ENCODE results near the gene ZNFX1. TPM values are rescaled to one million over a fixed set of nuclear protein-coding genes. Genes with fewer than 3 reads are reported as not detected.
"Not testable (repeated sequence)": the region's sequence is repeated elsewhere in the genome, so short reads cannot be mapped to it uniquely, and the experiment has no call there.

Gene ZNFX1
- total RNA-seq, 1 donor from 2014 or later = 40.7 TPM

GRCh38 chr20:49225896-49226295 lies 52.0 kb downstream of the ZNFX1 start:
- ATAC-seq (no peak), DNase-seq (ENCODE audit: low spot score) (no peak)
- intact Hi-C loops (cut with DNase I) = no loop called here

GRCh38 chr20:49219924-49220831 lies 57.7 kb downstream of the ZNFX1 start:
- intact Hi-C loops (cut with DNase I) = no loop called here
- ATAC-seq = no peak
- DNase-seq (ENCODE audit: low spot score) = no peak

GRCh38 chr20:49219091-49219923 lies 58.5 kb downstream of the ZNFX1 start, which contains the start of gene DDX27:
Gene DDX27, plus strand, starts transcription at chr20:49219416. Its CDS starts 33 bp downstream, at chr20:49219449.
- intact Hi-C loops (cut with DNase I) = no loop called here
- peak; percentile 98 for DNase-seq (ENCODE audit: low spot score)
- ATAC-seq = peak; percentile 99

- DNase-seq (ENCODE audit: low spot score); intact Hi-C loops (cut with DNase I): not testable (repeated sequence)
- peak; percentile 20 for ATAC-seq
Measured at GRCh38 chr20:49218739-49219090, 59.1 kb downstream of the ZNFX1 start.

- DNase-seq (ENCODE audit: low spot score) (peak; percentile 99), ATAC-seq (peak; percentile 55)
- intact Hi-C loops (cut with DNase I) = loop anchor here (2.0 kb wide), 1 partner anchor 84 kb away; no protein-coding TSS in a partner anchor
Measured at GRCh38 chr20:49216991-49217578, 60.8 kb downstream of the ZNFX1 start.

GRCh38 chr20:49215232-49215631 lies 62.6 kb downstream of the ZNFX1 start:
- no peak for DNase-seq (ENCODE audit: low spot score)
- intact Hi-C loops (cut with DNase I) = no loop called here
- ATAC-seq = no peak

GRCh38 chr20:49214571-49214970 lies 63.3 kb downstream of the ZNFX1 start:
- intact Hi-C loops (cut with DNase I) = no loop called here
- ATAC-seq = no peak
- no peak for DNase-seq (ENCODE audit: low spot score)

GRCh38 chr20:49210757-49211110 lies 67.1 kb downstream of the ZNFX1 start:
- intact Hi-C loops (cut with DNase I) = no loop called here
- ATAC-seq (no peak), DNase-seq (ENCODE audit: low spot score) (no peak)

GRCh38 chr20:49210101-49210756 lies 67.6 kb downstream of the ZNFX1 start:
- intact Hi-C loops (cut with DNase I) = no loop called here
- no peak for ATAC-seq
- DNase-seq (ENCODE audit: low spot score) = no peak

- no peak for DNase-seq (ENCODE audit: low spot score)
- no peak for ATAC-seq
- intact Hi-C loops (cut with DNase I) = no loop called here
Measured at GRCh38 chr20:49207076-49207475, 70.8 kb downstream of the ZNFX1 start.

GRCh38 chr20:49203746-49204145 lies 74.1 kb downstream of the ZNFX1 start:
- ATAC-seq = no peak
- DNase-seq (ENCODE audit: low spot score) = no peak
- intact Hi-C loops (cut with DNase I) = no loop called here

GRCh38 chr20:49203011-49203410 lies 74.8 kb downstream of the ZNFX1 start:
- intact Hi-C loops (cut with DNase I) = no loop called here
- ATAC-seq = no peak
- DNase-seq (ENCODE audit: low spot score) = peak; percentile 18

GRCh38 chr20:49199729-49200293 lies 78.0 kb downstream of the ZNFX1 start:
- intact Hi-C loops (cut with DNase I) = no loop called here
- no peak for ATAC-seq

GRCh38 chr20:49192944-49193518 lies 84.8 kb downstream of the ZNFX1 start:
- intact Hi-C loops (cut with DNase I); ATAC-seq; DNase-seq (ENCODE audit: low spot score): not testable (repeated sequence)

More at GRCh38 chr20:49199729-49200293, 78.0 kb downstream of the ZNFX1 start:
- no peak for DNase-seq (ENCODE audit: low spot score)

Other genes starting within 250 kb of the ZNFX1 start
- 39.5 TPM for gene CSE1L, start 231.7 kb downstream of the ZNFX1 start, total RNA-seq
- gene STAU1, start 89.7 kb downstream of the ZNFX1 start, total RNA-seq = 71.7 TPM
- 31.2 TPM for gene DDX27, start 58.6 kb downstream of the ZNFX1 start, total RNA-seq
- gene KCNB1, start 204.6 kb upstream of the ZNFX1 start, total RNA-seq = 4.9 TPM